Endodermal cell (in vitro differentiated cells): ENCODE measurements around the gene GPR4. TPM values are rescaled to one million over a fixed set of nuclear protein-coding genes. Genes with fewer than 3 reads are reported as not detected.

Source experiments
- DNase-seq: peaks from one replicate; pipeline ENCODE4 v3.0.0-alpha.2; 2017
- H3K27ac ChIP-seq: 2 replicates; pipeline ENCODE4 v1.5.1; 2013; ENCODE audit warnings: mild to moderate bottlenecking, low read depth, low read length, moderate library complexity
- H3K27me3 ChIP-seq: 2 replicates; pipeline ENCODE4 v1.6.1; 2013; ENCODE audit warnings: mild to moderate bottlenecking, low read length, moderate library complexity; ENCODE audit not compliant: insufficient read depth, control insufficient read depth, poor library complexity, severe bottlenecking
- H3K36me3 ChIP-seq: 2 replicates; pipeline ENCODE4 v1.7.0; 2013; ENCODE audit warnings: mild to moderate bottlenecking, low read length, moderate library complexity; ENCODE audit not compliant: control insufficient read depth, insufficient read depth
- H3K4me1 ChIP-seq: one replicate; pipeline ENCODE4 v1.7.0; 2013; ENCODE audit warnings: low read length; ENCODE audit not compliant: control insufficient read depth, insufficient read depth
- H3K4me3 ChIP-seq: 2 replicates; pipeline ENCODE4 v1.5.1; 2013; ENCODE audit warnings: mild to moderate bottlenecking, low read length, moderate library complexity
- H3K9ac ChIP-seq: 2 replicates; pipeline ENCODE4 v1.6.1; 2013; ENCODE audit warnings: mild to moderate bottlenecking, low read length, moderate library complexity; ENCODE audit not compliant: poor library complexity, severe bottlenecking; ENCODE audit errors: extremely low read depth
- H3K9me3 ChIP-seq: 2 replicates; pipeline ENCODE4 v1.6.1; 2013; ENCODE audit warnings: mild to moderate bottlenecking, low read length, moderate library complexity; ENCODE audit not compliant: control insufficient read depth
- H3K27ac Mint-ChIP-seq: 2 replicates; pipeline ENCODE4 v1.8.0; 2020; ENCODE audit warnings: mixed read lengths
- H3K27me3 Mint-ChIP-seq: 2 replicates; pipeline ENCODE4 v1.8.0; 2021; ENCODE audit warnings: mild to moderate bottlenecking, mixed read lengths; ENCODE audit not compliant: insufficient read depth
- H3K36me3 Mint-ChIP-seq: 2 replicates; pipeline ENCODE4 v1.8.0; 2020; ENCODE audit warnings: low read depth, mixed read lengths
- H3K4me1 Mint-ChIP-seq: 2 replicates; pipeline ENCODE4 v1.8.0; 2020; ENCODE audit warnings: mixed read lengths
- H3K4me3 Mint-ChIP-seq: 2 replicates; pipeline ENCODE4 v1.8.0; 2020; ENCODE audit warnings: mild to moderate bottlenecking, moderate library complexity, mixed read lengths
- H3K9me3 Mint-ChIP-seq: 2 replicates; pipeline ENCODE4 v1.8.0; 2020; ENCODE audit warnings: mild to moderate bottlenecking, mixed read lengths
- WGBS, 2 experiments: methylation state at CpG; one replicate each; pipeline versions ENCODE4 v1.1.5 to v1.1.7; 2013; ENCODE audit warnings: missing lambda C conversion rate in 2 of 2, mixed read lengths in 1 of 2; ENCODE audit not compliant: insufficient coverage in 1 of 2, insufficient read length in 1 of 2; 5-methylcytosine and 5-hydroxymethylcytosine counted together
- total RNA-seq, 2 donors: library from RNA; stranded (reverse); fragmentation: NEBNext Ultra II Directional in 1 of 2; extraction: Animal tissue kit (Norgen Biotek cat#: 25700) in 1 of 2; gene quantifications; 2 replicates in 1 of 2; 3 replicates in 1 of 2; pipeline ENCODE4 v1.2.1, GENCODE V29; 2021
- TF ChIP-seq, protein P1 (sequence below): fragments of 200-600 bp; sonication (generic); conservative IDR thresholded peaks from 2 replicates; pipeline ENCODE4 v1.5.0; 2021; ENCODE audit warnings: antibody characterized with exemption, mild to moderate bottlenecking

GPR4 gene
- total RNA-seq, 2 donors from 2014 or later = not detected

- Mint-ChIP-seq H3K4me3 (no peak overlapping the region), H3K9me3 (peaks cover 4% of the 10 kb centered on the region), H3K27me3 (no peaks in the 10 kb centered on the region), H3K4me1 (peaks cover 4% of the 10 kb centered on the region), H3K36me3 (peaks cover 52% of the 10 kb centered on the region), H3K27ac (no peak overlapping the region)
- H3K4me1 ChIP-seq = no peaks in the 10 kb centered on the region
- H3K36me3 ChIP-seq = peaks cover 37% of the 10 kb centered on the region
- no peak overlapping the region for H3K9ac ChIP-seq
- 94 to 95% methylated on average over 9 to 10 of the region's 10 CpGs for WGBS, 2 experiments
- H3K27me3 ChIP-seq = no peaks in the 10 kb centered on the region
- DNase-seq = no peak
- no peak overlapping the region for H3K27ac ChIP-seq
- H3K4me3 ChIP-seq = no peak overlapping the region
- peaks cover 5% of the 10 kb centered on the region for H3K9me3 ChIP-seq
- TF ChIP-seq, protein P1, sequence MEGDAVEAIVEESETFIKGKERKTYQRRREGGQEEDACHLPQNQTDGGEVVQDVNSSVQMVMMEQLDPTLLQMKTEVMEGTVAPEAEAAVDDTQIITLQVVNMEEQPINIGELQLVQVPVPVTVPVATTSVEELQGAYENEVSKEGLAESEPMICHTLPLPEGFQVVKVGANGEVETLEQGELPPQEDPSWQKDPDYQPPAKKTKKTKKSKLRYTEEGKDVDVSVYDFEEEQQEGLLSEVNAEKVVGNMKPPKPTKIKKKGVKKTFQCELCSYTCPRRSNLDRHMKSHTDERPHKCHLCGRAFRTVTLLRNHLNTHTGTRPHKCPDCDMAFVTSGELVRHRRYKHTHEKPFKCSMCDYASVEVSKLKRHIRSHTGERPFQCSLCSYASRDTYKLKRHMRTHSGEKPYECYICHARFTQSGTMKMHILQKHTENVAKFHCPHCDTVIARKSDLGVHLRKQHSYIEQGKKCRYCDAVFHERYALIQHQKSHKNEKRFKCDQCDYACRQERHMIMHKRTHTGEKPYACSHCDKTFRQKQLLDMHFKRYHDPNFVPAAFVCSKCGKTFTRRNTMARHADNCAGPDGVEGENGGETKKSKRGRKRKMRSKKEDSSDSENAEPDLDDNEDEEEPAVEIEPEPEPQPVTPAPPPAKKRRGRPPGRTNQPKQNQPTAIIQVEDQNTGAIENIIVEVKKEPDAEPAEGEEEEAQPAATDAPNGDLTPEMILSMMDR = no peak
Measured at GRCh38 chr19:45613926-45614725, 12.1 kb upstream of the GPR4 start.

DNA sequence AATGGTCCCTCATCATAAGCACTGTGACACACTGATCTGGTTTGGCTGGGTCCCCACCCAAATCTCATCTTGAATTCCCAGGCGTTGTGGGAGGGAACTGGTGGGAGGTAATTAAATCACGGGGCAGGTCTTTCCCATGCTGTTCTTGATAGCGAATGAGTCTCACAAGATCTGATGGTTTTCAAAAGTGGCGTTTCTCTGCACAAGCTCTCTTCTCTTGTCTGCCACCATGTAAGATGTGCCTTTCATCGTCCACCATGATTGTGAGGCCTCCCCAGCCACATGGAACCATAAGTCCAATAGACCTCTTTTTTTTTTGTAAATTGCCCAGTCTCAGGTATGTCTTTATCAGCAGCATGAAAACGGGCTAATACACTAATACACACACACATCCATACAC lies 6.9 kb upstream of the GPR4 start:
- Mint-ChIP-seq H3K4me1 (peaks cover 4% of the 10 kb centered on the region), H3K27ac (no peak overlapping the region), H3K27me3 (peaks cover 3% of the 10 kb centered on the region), H3K36me3 (peaks cover 39% of the 10 kb centered on the region), H3K4me3 (no peak overlapping the region), H3K9me3 (peaks cover 7% of the 10 kb centered on the region)
- no peak for DNase-seq
- Histone ChIP-seq H3K36me3 (peaks cover 32% of the 10 kb centered on the region), H3K4me1 (no peaks in the 10 kb centered on the region), H3K27ac (no peak overlapping the region), H3K4me3 (no peak overlapping the region), H3K9me3 (peaks cover 9% of the 10 kb centered on the region), H3K9ac (no peak overlapping the region), H3K27me3 (no peaks in the 10 kb centered on the region)
- 92 to 94% methylated on average over 6 of the region's 6 CpGs for WGBS, 2 experiments
- TF ChIP-seq, protein P1 = no peak

DNA sequence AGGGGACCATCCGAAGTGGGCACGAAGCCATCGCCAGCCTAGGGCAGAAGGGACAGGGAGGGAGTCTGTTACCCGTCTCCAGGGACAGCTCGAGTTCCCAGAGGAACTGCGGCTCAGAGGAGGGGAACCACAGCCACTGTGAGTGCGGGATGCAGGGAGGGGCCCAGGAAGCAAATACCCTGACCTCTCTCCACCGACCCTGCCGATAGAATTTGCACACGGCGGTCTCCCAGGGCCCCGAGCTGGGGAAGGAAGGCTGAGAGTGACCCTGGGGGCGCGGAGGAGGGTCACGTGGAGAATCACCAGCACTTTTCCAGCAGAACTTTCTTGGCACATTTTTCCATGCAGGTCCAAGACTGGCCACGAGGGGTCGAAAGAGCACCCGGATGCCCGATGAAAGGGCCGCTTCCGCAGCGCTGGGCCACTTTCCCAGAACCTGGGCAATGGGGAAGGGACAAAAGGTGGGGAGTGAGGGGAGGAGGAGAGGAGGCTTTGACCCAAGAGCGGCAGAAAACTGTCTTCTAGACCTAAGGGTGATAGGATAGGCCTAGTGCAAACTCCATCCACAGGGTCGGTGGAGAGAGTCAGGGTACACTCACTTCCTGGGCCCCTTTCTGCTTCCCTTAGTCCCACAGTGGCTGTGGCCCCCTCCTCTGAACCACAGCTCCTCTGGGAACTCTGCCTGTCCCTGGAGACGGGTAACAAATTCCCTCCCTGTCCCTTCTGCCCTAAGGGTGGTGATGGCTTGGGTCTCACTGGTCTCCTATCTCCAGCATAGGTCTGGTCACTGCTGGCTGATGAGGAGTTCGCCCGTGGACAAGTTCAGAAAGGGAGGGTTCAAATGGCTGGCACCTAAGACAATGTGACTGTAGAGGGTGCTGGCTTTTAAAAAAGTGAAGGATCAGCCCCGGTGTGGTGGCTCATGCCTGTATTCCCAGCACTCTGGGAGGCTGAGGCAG lies 5.3 kb upstream of the GPR4 start:
- peaks cover 9% of the 10 kb centered on the region for H3K9me3 ChIP-seq
- no peaks in the 10 kb centered on the region for H3K4me1 ChIP-seq
- TF ChIP-seq, protein P1 = peak; percentile 89
- 24 to 29% methylated on average over 21 to 28 of the region's 28 CpGs for WGBS, 2 experiments
- H3K36me3 ChIP-seq = peaks cover 18% of the 10 kb centered on the region
- H3K9me3 Mint-ChIP-seq = peaks cover 7% of the 10 kb centered on the region
- H3K4me3 ChIP-seq = no peak overlapping the region
- H3K27ac ChIP-seq = no peak overlapping the region
- peaks cover 4% of the 10 kb centered on the region for H3K4me1 Mint-ChIP-seq
- peak; percentile 97 for DNase-seq
- H3K4me3 Mint-ChIP-seq = peak overlapping the region; percentile 57
- H3K36me3 Mint-ChIP-seq = peaks cover 28% of the 10 kb centered on the region
- peaks cover 6% of the 10 kb centered on the region for H3K27me3 ChIP-seq
- H3K27ac Mint-ChIP-seq = peak overlapping the region; percentile 42
- peaks cover 19% of the 10 kb centered on the region for H3K27me3 Mint-ChIP-seq
- no peak overlapping the region for H3K9ac ChIP-seq
